CD4-positive, alpha-beta T cell treated with Interleukin-17A for 4 hours (primary cell): Measurements from ENCODE around the gene SLC10A7.
A peak's percentile ranks its signal among the peaks of the same experiment; 100 is the strongest.

Source experiments
- DNase-seq: peaks from one replicate; pipeline ENCODE4 v3.0.0-alpha.2; 2020; ENCODE audit warnings: mixed read lengths

SLC10A7 gene

GRCh38 chr4:146252969-146253611 lies 268.6 kb downstream of the SLC10A7 start:
- DNase-seq = no peak

GRCh38 chr4:146247356-146247755 lies 274.4 kb downstream of the SLC10A7 start:
- no peak for DNase-seq

GRCh38 chr4:146246381-146246780 lies 275.4 kb downstream of the SLC10A7 start:
- DNase-seq = no peak

- DNase-seq = no peak
Measured at GRCh38 chr4:146245850-146246249, 275.9 kb downstream of the SLC10A7 start.

GRCh38 chr4:146245246-146245645 lies 276.5 kb downstream of the SLC10A7 start:
- DNase-seq = no peak

GRCh38 chr4:146244496-146244895 lies 277.2 kb downstream of the SLC10A7 start:
- DNase-seq = no peak

GRCh38 chr4:146243883-146244277 lies 277.9 kb downstream of the SLC10A7 start:
- DNase-seq = no peak

- DNase-seq = peak; percentile 58
Measured at GRCh38 chr4:146243141-146243882, 278.4 kb downstream of the SLC10A7 start.

GRCh38 chr4:146238107-146238506 lies 283.6 kb downstream of the SLC10A7 start:
- no peak for DNase-seq

- no peak for DNase-seq
Measured at GRCh38 chr4:146237092-146237491, 284.6 kb downstream of the SLC10A7 start.

GRCh38 chr4:146236216-146236615 lies 285.5 kb downstream of the SLC10A7 start:
- DNase-seq = no peak

GRCh38 chr4:146235654-146236177 lies 286.0 kb downstream of the SLC10A7 start:
- DNase-seq = no peak

GRCh38 chr4:146232131-146232722 lies 289.5 kb downstream of the SLC10A7 start:
- DNase-seq = no peak

- no peak for DNase-seq
Measured at GRCh38 chr4:146229406-146229805, 292.3 kb downstream of the SLC10A7 start.

- DNase-seq = no peak
Measured at GRCh38 chr4:146224326-146224966, 297.3 kb downstream of the SLC10A7 start.

GRCh38 chr4:146222313-146222712 lies 299.4 kb downstream of the SLC10A7 start:
- DNase-seq = no peak

GRCh38 chr4:146214238-146214637 lies 307.5 kb downstream of the SLC10A7 start, which contains the start of gene REELD1:
REELD1 (plus strand) TSS chr4:146214538; CDS start chr4:146216953, 2,415 bp downstream.
- DNase-seq = no peak

- no peak for DNase-seq
Measured at GRCh38 chr4:146212781-146213180, 309.0 kb downstream of the SLC10A7 start.

GRCh38 chr4:146211440-146211839 lies 310.3 kb downstream of the SLC10A7 start:
- DNase-seq = no peak

- no peak for DNase-seq
Measured at GRCh38 chr4:146210890-146211289, 310.9 kb downstream of the SLC10A7 start.

- no peak for DNase-seq
Measured at GRCh38 chr4:146207410-146207809, 314.3 kb downstream of the SLC10A7 start.
